OCI-LY7 (cell line): ENCODE measurements around the gene NISCH. TPM values are rescaled to one million over a fixed set of nuclear protein-coding genes. Genes with fewer than 3 reads are reported as not detected.

Experiments
- BruUV-seq: library from RNA; stranded (reverse); fragments of 400-500 nt; replicated peaks from 2 replicates; lab custom pipeline; 2021; lab: Mats Ljungman, UMichigan
- CTCF ChIA-PET: fragments of 300-600 bp; sonication (Branson Sonifier 250); formaldehyde crosslinking; loops from one replicate; lab custom pipeline; 2022; ENCODE audit warnings: antibody characterized with exemption; ENCODE audit not compliant: unreplicated experiment; lab: Charles Lee
- POLR2A ChIA-PET: fragments of 300-600 bp; sonication (Branson Sonifier 250); formaldehyde crosslinking; loops from one replicate; lab custom pipeline; 2022; ENCODE audit warnings: antibody characterized with exemption; lab: Charles Lee
- DNase-seq: peaks from one replicate; pipeline ENCODE4 v3.0.0-alpha.2; 2015; ENCODE audit warnings: low spot score
- H2AFZ ChIP-seq: fragments of 200-600 bp; sonication (generic), shearing (Covaris generic); 2 replicates; pipeline ENCODE4 v1.6.1; 2014; ENCODE audit warnings: mild to moderate bottlenecking, antibody characterized with exemption, low read length, moderate library complexity
- H3K27ac ChIP-seq: fragments of 200-600 bp; sonication (generic); 2 replicates; pipeline ENCODE4 v1.5.1; 2014; ENCODE audit warnings: mixed run types, low read depth, mild to moderate bottlenecking, moderate library complexity, low read length, inconsistent platforms; ENCODE audit not compliant: poor library complexity, severe bottlenecking
- H3K36me3 ChIP-seq: fragments of 200-600 bp; sonication (generic); 2 replicates; pipeline ENCODE4 v1.6.1; 2014; ENCODE audit warnings: mild to moderate bottlenecking, antibody characterized with exemption, low read length, moderate library complexity, mixed read lengths; ENCODE audit not compliant: insufficient read depth
- H3K4me1 ChIP-seq: fragments of 200-600 bp; sonication (generic); 2 replicates; pipeline ENCODE4 v1.5.1; 2014; ENCODE audit warnings: mild to moderate bottlenecking, low read length; ENCODE audit not compliant: insufficient read depth, poor library complexity, severe bottlenecking
- H3K4me2 ChIP-seq: fragments of 200-600 bp; sonication (generic); 2 replicates; pipeline ENCODE4 v1.6.1; 2014; ENCODE audit warnings: mild to moderate bottlenecking, low read length
- H3K4me3 ChIP-seq: fragments of 200-600 bp; sonication (generic); 2 replicates; pipeline ENCODE4 v1.5.1; 2014; ENCODE audit warnings: mild to moderate bottlenecking, low read depth, low read length; ENCODE audit not compliant: poor library complexity, severe bottlenecking
- H3K79me2 ChIP-seq: fragments of 200-600 bp; sonication (generic); 2 replicates; pipeline ENCODE4 v1.6.1; 2016; ENCODE audit warnings: low read depth, mild to moderate bottlenecking, low read length, moderate library complexity, mixed read lengths; ENCODE audit not compliant: insufficient read depth
- H3K9me2 ChIP-seq: fragments of 200-600 bp; sonication (generic); 2 replicates; pipeline ENCODE4 v1.6.1; 2016; ENCODE audit warnings: mild to moderate bottlenecking, low read length, mixed read lengths; ENCODE audit not compliant: insufficient read depth
- H3K9me3 ChIP-seq: fragments of 200-600 bp; sonication (generic); 2 replicates; pipeline ENCODE4 v1.6.1; 2014; ENCODE audit warnings: mild to moderate bottlenecking, mixed run types, low read length, mixed read lengths
- H4K20me1 ChIP-seq: fragments of 200-600 bp; sonication (generic); 2 replicates; pipeline ENCODE4 v1.6.1; 2014; ENCODE audit warnings: mild to moderate bottlenecking, antibody characterized with exemption, low read length, moderate library complexity, mixed read lengths; ENCODE audit not compliant: insufficient read depth
- CTCF ChIP-seq: fragments of 200-600 bp; sonication (generic); conservative IDR thresholded peaks from 2 replicates; pipeline ENCODE4 v1.5.1; 2014; ENCODE audit warnings: mild to moderate bottlenecking, antibody characterized with exemption, low read length, moderate library complexity, mixed read lengths
- EZH2phosphoT487 ChIP-seq: fragments of 200-600 bp; sonication (generic); IDR thresholded peaks from 2 replicates; pipeline ENCODE4 v1.6.1; 2018; ENCODE audit warnings: low read depth, borderline replicate concordance, mild to moderate bottlenecking, mixed run types, antibody characterized with exemption, low read length, moderate library complexity, mixed read lengths
- intact Hi-C: fragments of 100-400 bp; cut with micrococcal nuclease; formaldehyde crosslinking; loops from one replicate; pipeline ENCODE4 v1.10.0; 2022; ENCODE audit not compliant: unreplicated experiment
- total RNA-seq, 2 experiments: library from RNA; depleted of rRNA in 1 of 2; stranded (reverse); fragments of >200 nt in 1 of 2; shearing (Covaris generic) in 1 of 2; gene quantifications; 2 replicates each; pipeline ENCODE4 v1.2.3, GENCODE V29; 2014 to 2022

Gene NISCH
- total RNA-seq, 2 experiments from 2014 or later, result 60.5 to 73.3 TPM

GRCh38 chr3:52468336-52468735 lies 12.9 kb downstream of the NISCH start:
- no peaks in the 10 kb centered on the region for H4K20me1 ChIP-seq
- TF ChIP-seq CTCF (no peak), EZH2phosphoT487 (no peak)
- H3K36me3 ChIP-seq, result peaks cover 49% of the 10 kb centered on the region
- no peaks in the 10 kb centered on the region for H3K9me2 ChIP-seq
- no peaks in the 10 kb centered on the region for H3K9me3 ChIP-seq
- H3K79me2 ChIP-seq, result no peaks in the 10 kb centered on the region
- no peak overlapping the region for H3K4me3 ChIP-seq
- H3K27ac ChIP-seq, result no peak overlapping the region
- no peak for DNase-seq
- no peaks in the 10 kb centered on the region for H3K4me1 ChIP-seq
- intact Hi-C loops, result no loop called here
- no peak overlapping the region for H2AFZ ChIP-seq
- no peak overlapping the region for H3K4me2 ChIP-seq
- CTCF ChIA-PET, result no interaction called here
- BruUV-seq, result no TSS peak
- POLR2A ChIA-PET, result interaction anchor here (0.8 kb wide), 1 partner anchor 11 kb away, joined by 5 read pairs; no protein-coding TSS in a partner anchor

GRCh38 chr3:52469001-52469400 lies 13.6 kb downstream of the NISCH start:
- ChIA-PET POLR2A (interaction anchor here (0.6 kb wide), 1 partner anchor 180 kb away, joined by 3 read pairs; no protein-coding TSS in a partner anchor), CTCF (no interaction called here)
- no peak for DNase-seq
- peaks cover 49% of the 10 kb centered on the region for H3K36me3 ChIP-seq
- BruUV-seq, result no TSS peak
- H3K79me2 ChIP-seq, result no peaks in the 10 kb centered on the region
- no peaks in the 10 kb centered on the region for H3K9me2 ChIP-seq
- H3K4me2 ChIP-seq, result no peak overlapping the region
- no peak overlapping the region for H2AFZ ChIP-seq
- no peaks in the 10 kb centered on the region for H3K9me3 ChIP-seq
- no peaks in the 10 kb centered on the region for H3K4me1 ChIP-seq
- intact Hi-C loops, result no loop called here
- no peak overlapping the region for H3K27ac ChIP-seq
- no peaks in the 10 kb centered on the region for H4K20me1 ChIP-seq
- H3K4me3 ChIP-seq, result no peak overlapping the region
- TF ChIP-seq EZH2phosphoT487 (no peak), CTCF (no peak)

DNA sequence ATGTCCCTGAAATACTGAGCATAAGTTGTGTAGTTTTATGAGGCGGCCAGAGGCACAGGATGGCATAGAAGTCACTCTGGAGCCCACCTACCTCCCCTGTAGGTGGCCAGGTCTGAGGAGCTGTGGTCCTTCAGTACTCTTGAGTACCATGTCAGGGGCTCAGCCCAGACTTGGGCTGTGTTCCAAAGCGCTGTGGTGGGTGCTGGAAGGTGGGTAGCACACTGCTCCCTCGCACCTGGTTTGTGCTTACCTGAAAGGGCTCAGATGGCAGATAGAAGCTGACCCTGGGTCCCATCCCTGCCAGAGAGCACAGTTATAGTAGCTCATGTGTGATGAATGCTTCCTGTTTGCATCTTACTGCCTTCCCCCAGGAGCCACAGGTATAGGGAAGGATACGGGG lies 15.5 kb downstream of the NISCH start:
- POLR2A ChIA-PET, result interaction anchor here (0.7 kb wide), 1 partner anchor 132 kb away, joined by 3 read pairs; no protein-coding TSS in a partner anchor
- BruUV-seq, result no TSS peak
- intact Hi-C loops, result loop anchor here (5.0 kb wide), 1 partner anchor 66 kb away; the partner anchor contains the start of gene UQCC5

More for the DNA sequence above, 15.5 kb downstream of the NISCH start:
- no peaks in the 10 kb centered on the region for H3K9me3 ChIP-seq
- no peaks in the 10 kb centered on the region for H3K9me2 ChIP-seq
- H3K79me2 ChIP-seq, result no peaks in the 10 kb centered on the region
- H3K36me3 ChIP-seq, result peaks cover 47% of the 10 kb centered on the region
- CTCF ChIA-PET, result interaction anchor here (0.8 to 1.2 kb wide), 2 partner anchors 16 to 289 kb away, joined by 3 read pairs; no protein-coding TSS in a partner anchor
- no peaks in the 10 kb centered on the region for H3K4me1 ChIP-seq
- H2AFZ ChIP-seq, result no peak overlapping the region
- no peak overlapping the region for H3K4me2 ChIP-seq
- H3K4me3 ChIP-seq, result no peak overlapping the region
- H4K20me1 ChIP-seq, result no peaks in the 10 kb centered on the region
- H3K27ac ChIP-seq, result no peak overlapping the region
- DNase-seq, result no peak
- TF ChIP-seq EZH2phosphoT487 (no peak), CTCF (no peak)
